Measurements from ENCODE around the gene NPFF. TPM values are rescaled to one million over a fixed set of nuclear protein-coding genes. Genes with fewer than 3 reads are reported as not detected.
A peak's percentile ranks its signal among the peaks of the same experiment; 100 is the strongest.

The NPFF gene
- total RNA-seq, 3 donors from 2014 or later = 0.98 TPM; not detected in 2

DNA sequence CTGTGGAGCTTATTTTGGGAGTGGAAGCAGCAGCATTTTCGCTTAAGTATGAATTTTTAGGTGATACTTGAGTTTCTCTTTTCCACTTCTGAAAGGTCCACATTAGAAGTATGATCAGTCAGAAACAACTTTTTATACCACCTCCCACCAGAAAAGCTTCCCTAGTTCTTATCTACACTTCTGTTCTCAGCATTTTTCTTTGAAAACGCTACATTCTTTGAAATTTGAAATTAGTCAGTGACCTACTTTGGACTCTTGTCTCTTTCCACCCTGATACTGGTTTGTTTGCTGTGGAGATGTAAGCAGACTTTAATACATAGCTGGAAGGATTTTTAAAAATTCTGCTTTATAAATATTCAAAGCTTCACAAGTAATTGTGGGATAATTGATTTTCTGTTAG, 33.2 kb downstream of the NPFF start:
- Histone ChIP-seq H3K9me3 (no peaks in the 10 kb centered on the region), H3K4me3 (no peak overlapping the region), H3K4me1 (peaks cover 0 to 5% of the 10 kb centered on the region in 2 donors), H3K36me3 (peaks cover 7% of the 10 kb centered on the region), H3K27ac (peak overlapping the region in 1 of 2 donors; percentile 50), H3K27me3 (no peaks in the 10 kb centered on the region)
- DNase-seq (ENCODE audit: low spot score in 2 of 2) = no peak
- intact Hi-C loops (cut with DNase I; ENCODE audit: low total_unique reads) = no loop called here
- TF ChIP-seq POLR2A (IDR thresholded peaks at IDR 0.05) = no peak

DNA sequence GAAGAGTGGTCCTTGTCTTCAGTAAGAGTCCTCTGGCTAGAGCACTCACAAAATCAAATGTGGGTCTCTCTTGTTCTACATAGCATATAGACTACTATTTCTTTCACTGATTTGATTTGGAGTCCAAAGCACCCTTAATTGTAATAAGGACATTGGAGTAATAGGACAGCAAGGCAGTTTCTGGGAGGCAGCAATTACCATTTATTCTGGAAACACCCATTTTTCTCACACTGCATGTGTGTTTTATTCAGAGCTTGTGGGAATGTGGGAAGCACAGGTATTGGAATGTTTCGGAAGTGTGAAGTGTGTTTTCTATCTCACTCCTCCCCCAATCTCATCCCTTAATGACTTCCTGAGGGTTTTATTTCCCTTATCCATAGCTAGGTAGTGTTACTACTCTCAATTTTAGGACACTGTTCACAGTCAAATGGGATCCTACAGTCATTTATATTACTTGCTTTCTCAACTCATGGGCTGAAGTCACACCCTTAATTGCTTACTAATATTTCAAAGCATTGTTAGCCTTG, 35.2 kb downstream of the NPFF start:
- no peaks in the 10 kb centered on the region for H3K9me3 ChIP-seq
- peaks cover 13% of the 10 kb centered on the region for H3K36me3 ChIP-seq
- intact Hi-C loops (cut with DNase I; ENCODE audit: low total_unique reads) = no loop called here
- H3K27ac ChIP-seq = peak overlapping the region in 1 of 2 donors; percentile 17
- TF ChIP-seq, protein P1, sequence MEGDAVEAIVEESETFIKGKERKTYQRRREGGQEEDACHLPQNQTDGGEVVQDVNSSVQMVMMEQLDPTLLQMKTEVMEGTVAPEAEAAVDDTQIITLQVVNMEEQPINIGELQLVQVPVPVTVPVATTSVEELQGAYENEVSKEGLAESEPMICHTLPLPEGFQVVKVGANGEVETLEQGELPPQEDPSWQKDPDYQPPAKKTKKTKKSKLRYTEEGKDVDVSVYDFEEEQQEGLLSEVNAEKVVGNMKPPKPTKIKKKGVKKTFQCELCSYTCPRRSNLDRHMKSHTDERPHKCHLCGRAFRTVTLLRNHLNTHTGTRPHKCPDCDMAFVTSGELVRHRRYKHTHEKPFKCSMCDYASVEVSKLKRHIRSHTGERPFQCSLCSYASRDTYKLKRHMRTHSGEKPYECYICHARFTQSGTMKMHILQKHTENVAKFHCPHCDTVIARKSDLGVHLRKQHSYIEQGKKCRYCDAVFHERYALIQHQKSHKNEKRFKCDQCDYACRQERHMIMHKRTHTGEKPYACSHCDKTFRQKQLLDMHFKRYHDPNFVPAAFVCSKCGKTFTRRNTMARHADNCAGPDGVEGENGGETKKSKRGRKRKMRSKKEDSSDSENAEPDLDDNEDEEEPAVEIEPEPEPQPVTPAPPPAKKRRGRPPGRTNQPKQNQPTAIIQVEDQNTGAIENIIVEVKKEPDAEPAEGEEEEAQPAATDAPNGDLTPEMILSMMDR (IDR thresholded peaks at IDR 0.05) = no peak
- TF ChIP-seq POLR2AphosphoS5 (IDR thresholded peaks at IDR 0.05) = no peak
- no peak for TF ChIP-seq POLR2A (IDR thresholded peaks at IDR 0.05)
- no peak overlapping the region for H3K4me3 ChIP-seq
- DNase-seq (ENCODE audit: low spot score in 2 of 2) = no peak
- H3K27me3 ChIP-seq = no peaks in the 10 kb centered on the region
- H3K4me1 ChIP-seq = peaks cover 0 to 5% of the 10 kb centered on the region in 2 donors

DNA sequence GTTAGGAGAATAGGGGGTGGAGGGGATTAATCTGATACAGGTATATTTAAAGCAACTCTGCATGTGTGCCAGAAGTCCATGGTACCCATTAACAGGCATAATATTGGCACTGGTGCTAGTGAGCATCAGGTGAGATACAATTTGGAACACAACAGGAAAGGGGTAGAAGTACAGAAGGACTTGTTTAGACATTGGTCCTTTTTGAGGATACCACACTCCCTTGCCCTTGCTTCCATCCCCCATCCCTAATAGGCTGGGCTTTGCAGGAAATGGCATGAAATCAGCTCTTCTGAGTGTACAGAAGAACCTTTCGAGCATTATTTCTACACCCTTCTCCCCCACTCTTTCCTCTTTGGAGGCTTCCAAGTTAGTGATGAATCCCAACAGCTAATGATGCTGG, 39.0 kb downstream of the NPFF start:
- no peak for DNase-seq (ENCODE audit: low spot score in 2 of 2)
- Histone ChIP-seq H3K9me3 (no peaks in the 10 kb centered on the region), H3K27ac (no peak overlapping the region), H3K27me3 (no peaks in the 10 kb centered on the region), H3K4me3 (no peak overlapping the region), H3K36me3 (peaks cover 11% of the 10 kb centered on the region), H3K4me1 (peaks cover 0 to 1% of the 10 kb centered on the region in 2 donors)
- intact Hi-C loops (cut with DNase I; ENCODE audit: low total_unique reads) = no loop called here
- no peak for TF ChIP-seq POLR2AphosphoS5 (IDR thresholded peaks at IDR 0.05)
- TF ChIP-seq, protein P1 (IDR thresholded peaks at IDR 0.05) = no peak
- TF ChIP-seq POLR2A (IDR thresholded peaks at IDR 0.05) = no peak

DNA sequence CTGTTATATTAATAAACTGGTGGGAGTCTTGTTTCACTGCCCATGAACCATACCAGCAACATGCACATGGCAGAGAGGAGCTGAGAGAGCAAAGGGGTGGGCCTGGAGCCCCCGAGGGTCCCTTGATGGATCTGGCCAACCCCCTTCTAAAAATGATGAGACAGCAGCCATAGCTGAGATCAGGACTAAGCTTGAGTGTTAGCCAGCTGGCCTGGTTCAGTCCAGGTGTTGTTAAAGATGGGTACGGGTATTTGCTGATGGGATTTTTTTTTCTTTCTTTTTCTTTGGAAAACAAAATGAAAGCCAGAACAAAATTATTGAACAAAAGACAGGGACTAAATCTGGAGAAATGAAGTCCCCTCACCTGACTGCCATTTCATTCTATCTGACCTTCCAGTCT, 39.4 kb downstream of the NPFF start:
- Histone ChIP-seq H3K4me1 (no peaks in the 10 kb centered on the region), H3K27ac (no peak overlapping the region), H3K9me3 (no peaks in the 10 kb centered on the region), H3K36me3 (peaks cover 11% of the 10 kb centered on the region), H3K27me3 (no peaks in the 10 kb centered on the region), H3K4me3 (no peak overlapping the region)
- TF ChIP-seq POLR2AphosphoS5 (IDR thresholded peaks at IDR 0.05) = no peak
- TF ChIP-seq, protein P1 (IDR thresholded peaks at IDR 0.05) = no peak
- intact Hi-C loops (cut with DNase I; ENCODE audit: low total_unique reads) = no loop called here
- DNase-seq (ENCODE audit: low spot score in 2 of 2) = no peak

DNA sequence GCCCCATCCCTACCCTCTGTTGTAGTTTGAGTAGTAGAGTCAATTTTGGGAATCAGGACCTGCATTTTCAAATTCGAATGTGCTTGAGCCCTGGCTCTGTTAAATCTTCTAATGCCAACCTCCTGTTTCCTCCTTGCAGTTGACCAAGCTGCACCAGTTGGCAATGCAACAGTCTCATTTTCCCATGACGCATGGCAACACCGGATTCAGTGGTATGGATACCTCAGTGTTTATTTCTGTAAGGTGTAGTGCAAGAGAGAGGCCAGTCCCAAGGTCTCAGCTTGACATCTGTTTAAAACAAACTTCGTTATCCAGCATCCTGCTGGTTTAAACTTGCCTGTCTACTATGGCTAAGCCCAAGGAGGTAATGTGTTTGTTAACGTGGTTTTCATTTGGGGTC, 40.2 kb downstream of the NPFF start:
- Histone ChIP-seq H3K36me3 (peaks cover 17% of the 10 kb centered on the region), H3K9me3 (no peaks in the 10 kb centered on the region), H3K27ac (no peak overlapping the region), H3K4me3 (no peak overlapping the region), H3K27me3 (no peaks in the 10 kb centered on the region), H3K4me1 (no peaks in the 10 kb centered on the region)
- no peak for DNase-seq (ENCODE audit: low spot score in 2 of 2)
- intact Hi-C loops (cut with DNase I; ENCODE audit: low total_unique reads) = no loop called here
- TF ChIP-seq, protein P1 (IDR thresholded peaks at IDR 0.05) = no peak

DNA sequence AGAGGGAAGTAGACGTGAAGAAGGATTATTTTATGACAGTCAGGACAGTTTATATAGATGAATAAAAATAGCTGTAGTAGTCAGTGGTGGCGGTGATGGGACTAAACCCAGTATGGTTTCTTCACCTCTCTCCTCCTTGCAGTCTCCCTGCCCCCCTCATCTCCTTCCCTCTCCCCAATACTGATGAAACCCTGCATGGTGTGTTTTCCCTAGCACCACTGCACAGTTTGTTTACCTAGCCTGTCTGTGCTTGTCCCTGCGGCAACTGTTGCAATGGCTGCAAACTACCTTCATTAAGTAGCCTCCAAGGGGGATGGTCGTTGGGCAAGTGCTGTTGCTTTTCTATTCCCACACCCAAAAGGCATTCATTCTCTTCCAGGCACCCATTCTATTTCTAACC, 40.6 kb downstream of the NPFF start:
- intact Hi-C loops (cut with DNase I; ENCODE audit: low total_unique reads) = no loop called here
- no peak overlapping the region for H3K27ac ChIP-seq
- no peak for DNase-seq (ENCODE audit: low spot score in 2 of 2)
- no peaks in the 10 kb centered on the region for H3K4me1 ChIP-seq
- H3K9me3 ChIP-seq = no peaks in the 10 kb centered on the region
- peaks cover 20% of the 10 kb centered on the region for H3K36me3 ChIP-seq
- no peak overlapping the region for H3K4me3 ChIP-seq
- H3K27me3 ChIP-seq = no peaks in the 10 kb centered on the region
- TF ChIP-seq POLR2AphosphoS5 (IDR thresholded peaks at IDR 0.05) (no peak), POLR2A (IDR thresholded peaks at IDR 0.05) (no peak)
- TF ChIP-seq, protein P1 (IDR thresholded peaks at IDR 0.05) = no peak
